Neural cell (in vitro differentiated cells): ENCODE measurements around the gene PLXNA4.

Experiments used
- EP300 ChIP-seq: fragments of 450-650 bp; conservative IDR thresholded peaks from 2 replicates; pipeline ENCODE4 v1.6.1; 2014; ENCODE audit warnings: antibody characterized with exemption, mild to moderate bottlenecking, moderate library complexity; ENCODE audit not compliant: poor library complexity, severe bottlenecking
- EZH2 ChIP-seq: fragments of 200-600, 300-800 bp; shearing (Covaris generic), sonication (generic); IDR thresholded peaks from 2 replicates; pipeline ENCODE4 v1.6.1; 2014; ENCODE audit warnings: antibody characterized with exemption, low read length, borderline replicate concordance, mild to moderate bottlenecking; ENCODE audit not compliant: insufficient read depth, poor library complexity, severe bottlenecking
- MXI1 ChIP-seq: fragments of 450-650 bp; conservative IDR thresholded peaks from 2 replicates; pipeline ENCODE4 v1.6.1; 2014; ENCODE audit warnings: antibody characterized with exemption, mild to moderate bottlenecking; ENCODE audit not compliant: poor library complexity, severe bottlenecking
- POLR2AphosphoS5 ChIP-seq: IDR thresholded peaks from 2 replicates; pipeline ENCODE4 v1.6.1; 2012
- RAD21 ChIP-seq: fragments of 450-650 bp; conservative IDR thresholded peaks from 2 replicates; pipeline ENCODE4 v1.6.1; 2014; ENCODE audit warnings: antibody characterized with exemption, mild to moderate bottlenecking, moderate library complexity
- SMC3 ChIP-seq: fragments of 450-650 bp; conservative IDR thresholded peaks from 2 replicates; pipeline ENCODE4 v1.6.1; 2014; ENCODE audit warnings: antibody characterized with exemption, mild to moderate bottlenecking, moderate library complexity; ENCODE audit not compliant: poor library complexity
- TAF1 ChIP-seq: IDR thresholded peaks from 2 replicates; pipeline ENCODE4 v1.6.1; 2012; ENCODE audit warnings: low read depth
- TF ChIP-seq, protein P1 (sequence below): fragments of 450-650 bp; IDR thresholded peaks from 2 replicates; pipeline ENCODE4 v1.5.1; 2014; ENCODE audit warnings: antibody characterized with exemption, mild to moderate bottlenecking, moderate library complexity; ENCODE audit not compliant: poor library complexity, severe bottlenecking
- TF ChIP-seq, protein P2 (sequence below): IDR thresholded peaks from 2 replicates; pipeline ENCODE4 v1.6.1; 2012; ENCODE audit warnings: borderline replicate concordance

DNA sequence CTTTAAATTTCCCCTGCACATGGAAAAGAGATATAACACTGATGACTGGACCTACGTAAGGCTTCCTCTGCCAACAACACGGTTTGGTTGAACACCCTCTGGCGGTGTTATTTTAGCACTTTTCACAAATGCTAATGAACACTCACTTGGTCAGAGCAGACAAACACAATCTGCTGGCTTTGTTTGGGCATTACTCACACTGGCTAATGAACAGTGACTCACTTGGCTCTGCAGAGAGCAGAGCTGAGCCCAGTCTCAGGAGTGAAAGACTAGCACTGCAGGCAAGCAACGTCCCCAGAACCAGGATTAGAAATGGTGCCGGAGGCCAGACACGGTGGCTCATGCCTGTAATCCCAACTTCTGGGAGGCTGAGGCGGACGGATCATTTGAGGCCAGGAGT lies 430.8 kb downstream of the PLXNA4 start:
- no peak for TF ChIP-seq POLR2AphosphoS5
- TF ChIP-seq, protein P1, sequence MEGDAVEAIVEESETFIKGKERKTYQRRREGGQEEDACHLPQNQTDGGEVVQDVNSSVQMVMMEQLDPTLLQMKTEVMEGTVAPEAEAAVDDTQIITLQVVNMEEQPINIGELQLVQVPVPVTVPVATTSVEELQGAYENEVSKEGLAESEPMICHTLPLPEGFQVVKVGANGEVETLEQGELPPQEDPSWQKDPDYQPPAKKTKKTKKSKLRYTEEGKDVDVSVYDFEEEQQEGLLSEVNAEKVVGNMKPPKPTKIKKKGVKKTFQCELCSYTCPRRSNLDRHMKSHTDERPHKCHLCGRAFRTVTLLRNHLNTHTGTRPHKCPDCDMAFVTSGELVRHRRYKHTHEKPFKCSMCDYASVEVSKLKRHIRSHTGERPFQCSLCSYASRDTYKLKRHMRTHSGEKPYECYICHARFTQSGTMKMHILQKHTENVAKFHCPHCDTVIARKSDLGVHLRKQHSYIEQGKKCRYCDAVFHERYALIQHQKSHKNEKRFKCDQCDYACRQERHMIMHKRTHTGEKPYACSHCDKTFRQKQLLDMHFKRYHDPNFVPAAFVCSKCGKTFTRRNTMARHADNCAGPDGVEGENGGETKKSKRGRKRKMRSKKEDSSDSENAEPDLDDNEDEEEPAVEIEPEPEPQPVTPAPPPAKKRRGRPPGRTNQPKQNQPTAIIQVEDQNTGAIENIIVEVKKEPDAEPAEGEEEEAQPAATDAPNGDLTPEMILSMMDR: no peak
- TF ChIP-seq EZH2: no peak
- TF ChIP-seq EP300: no peak
- TF ChIP-seq RAD21: no peak
- TF ChIP-seq, protein P2, sequence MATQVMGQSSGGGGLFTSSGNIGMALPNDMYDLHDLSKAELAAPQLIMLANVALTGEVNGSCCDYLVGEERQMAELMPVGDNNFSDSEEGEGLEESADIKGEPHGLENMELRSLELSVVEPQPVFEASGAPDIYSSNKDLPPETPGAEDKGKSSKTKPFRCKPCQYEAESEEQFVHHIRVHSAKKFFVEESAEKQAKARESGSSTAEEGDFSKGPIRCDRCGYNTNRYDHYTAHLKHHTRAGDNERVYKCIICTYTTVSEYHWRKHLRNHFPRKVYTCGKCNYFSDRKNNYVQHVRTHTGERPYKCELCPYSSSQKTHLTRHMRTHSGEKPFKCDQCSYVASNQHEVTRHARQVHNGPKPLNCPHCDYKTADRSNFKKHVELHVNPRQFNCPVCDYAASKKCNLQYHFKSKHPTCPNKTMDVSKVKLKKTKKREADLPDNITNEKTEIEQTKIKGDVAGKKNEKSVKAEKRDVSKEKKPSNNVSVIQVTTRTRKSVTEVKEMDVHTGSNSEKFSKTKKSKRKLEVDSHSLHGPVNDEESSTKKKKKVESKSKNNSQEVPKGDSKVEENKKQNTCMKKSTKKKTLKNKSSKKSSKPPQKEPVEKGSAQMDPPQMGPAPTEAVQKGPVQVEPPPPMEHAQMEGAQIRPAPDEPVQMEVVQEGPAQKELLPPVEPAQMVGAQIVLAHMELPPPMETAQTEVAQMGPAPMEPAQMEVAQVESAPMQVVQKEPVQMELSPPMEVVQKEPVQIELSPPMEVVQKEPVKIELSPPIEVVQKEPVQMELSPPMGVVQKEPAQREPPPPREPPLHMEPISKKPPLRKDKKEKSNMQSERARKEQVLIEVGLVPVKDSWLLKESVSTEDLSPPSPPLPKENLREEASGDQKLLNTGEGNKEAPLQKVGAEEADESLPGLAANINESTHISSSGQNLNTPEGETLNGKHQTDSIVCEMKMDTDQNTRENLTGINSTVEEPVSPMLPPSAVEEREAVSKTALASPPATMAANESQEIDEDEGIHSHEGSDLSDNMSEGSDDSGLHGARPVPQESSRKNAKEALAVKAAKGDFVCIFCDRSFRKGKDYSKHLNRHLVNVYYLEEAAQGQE: no peak
- no peak for TF ChIP-seq TAF1
- TF ChIP-seq SMC3: no peak
- no peak for TF ChIP-seq MXI1
